PFSK-1 (cell line): Measurements from ENCODE around the gene FAH.

ENCODE experiments used
- FOXP2 ChIP-seq: optimal IDR thresholded peaks from 2 replicates; pipeline ENCODE3; 2011; ENCODE audit warnings: borderline replicate concordance, control low read depth, inconsistent platforms; ENCODE audit not compliant: insufficient read depth; ENCODE audit errors: extremely low read length, extremely low read depth
- POLR2AphosphoS5 ChIP-seq: IDR thresholded peaks from 2 replicates; pipeline ENCODE4 v1.6.1; 2012; ENCODE audit warnings: low read depth, mild to moderate bottlenecking, control low read depth, low read length, moderate library complexity
- SIN3A ChIP-seq: IDR thresholded peaks from 2 replicates; pipeline ENCODE4 v1.6.1; 2012; ENCODE audit warnings: mild to moderate bottlenecking, low read length, moderate library complexity, borderline replicate concordance; ENCODE audit not compliant: insufficient read depth
- TAF1 ChIP-seq: IDR thresholded peaks from 2 replicates; pipeline ENCODE4 v1.6.1; 2012; ENCODE audit warnings: low read length, control low read depth, borderline replicate concordance; ENCODE audit not compliant: insufficient read depth
- TF ChIP-seq, protein P1 (sequence below), 2 experiments: IDR thresholded peaks; 2 replicates each; pipeline versions ENCODE4 v1.6.1 to v1.8.0; 2011 to 2012; ENCODE audit warnings: low read depth in 2 of 2, low read length in 2 of 2, control low read depth in 1 of 2, inconsistent platforms in 1 of 2, mild to moderate bottlenecking in 1 of 2, moderate library complexity in 1 of 2; ENCODE audit not compliant: insufficient read depth in 1 of 2

FAH gene

GRCh38 chr15:80201256-80202015, 48.6 kb downstream of the FAH start:
- TF ChIP-seq SIN3A (no peak), POLR2AphosphoS5 (no peak), TAF1 (no peak), FOXP2 (no peak)
- TF ChIP-seq, protein P1, sequence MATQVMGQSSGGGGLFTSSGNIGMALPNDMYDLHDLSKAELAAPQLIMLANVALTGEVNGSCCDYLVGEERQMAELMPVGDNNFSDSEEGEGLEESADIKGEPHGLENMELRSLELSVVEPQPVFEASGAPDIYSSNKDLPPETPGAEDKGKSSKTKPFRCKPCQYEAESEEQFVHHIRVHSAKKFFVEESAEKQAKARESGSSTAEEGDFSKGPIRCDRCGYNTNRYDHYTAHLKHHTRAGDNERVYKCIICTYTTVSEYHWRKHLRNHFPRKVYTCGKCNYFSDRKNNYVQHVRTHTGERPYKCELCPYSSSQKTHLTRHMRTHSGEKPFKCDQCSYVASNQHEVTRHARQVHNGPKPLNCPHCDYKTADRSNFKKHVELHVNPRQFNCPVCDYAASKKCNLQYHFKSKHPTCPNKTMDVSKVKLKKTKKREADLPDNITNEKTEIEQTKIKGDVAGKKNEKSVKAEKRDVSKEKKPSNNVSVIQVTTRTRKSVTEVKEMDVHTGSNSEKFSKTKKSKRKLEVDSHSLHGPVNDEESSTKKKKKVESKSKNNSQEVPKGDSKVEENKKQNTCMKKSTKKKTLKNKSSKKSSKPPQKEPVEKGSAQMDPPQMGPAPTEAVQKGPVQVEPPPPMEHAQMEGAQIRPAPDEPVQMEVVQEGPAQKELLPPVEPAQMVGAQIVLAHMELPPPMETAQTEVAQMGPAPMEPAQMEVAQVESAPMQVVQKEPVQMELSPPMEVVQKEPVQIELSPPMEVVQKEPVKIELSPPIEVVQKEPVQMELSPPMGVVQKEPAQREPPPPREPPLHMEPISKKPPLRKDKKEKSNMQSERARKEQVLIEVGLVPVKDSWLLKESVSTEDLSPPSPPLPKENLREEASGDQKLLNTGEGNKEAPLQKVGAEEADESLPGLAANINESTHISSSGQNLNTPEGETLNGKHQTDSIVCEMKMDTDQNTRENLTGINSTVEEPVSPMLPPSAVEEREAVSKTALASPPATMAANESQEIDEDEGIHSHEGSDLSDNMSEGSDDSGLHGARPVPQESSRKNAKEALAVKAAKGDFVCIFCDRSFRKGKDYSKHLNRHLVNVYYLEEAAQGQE (IDR thresholded peaks at IDR 0.05; ENCODE audit: insufficient read depth in 1 of 2, low read depth in 2 of 2, low read length in 2 of 2): no peak

DNA sequence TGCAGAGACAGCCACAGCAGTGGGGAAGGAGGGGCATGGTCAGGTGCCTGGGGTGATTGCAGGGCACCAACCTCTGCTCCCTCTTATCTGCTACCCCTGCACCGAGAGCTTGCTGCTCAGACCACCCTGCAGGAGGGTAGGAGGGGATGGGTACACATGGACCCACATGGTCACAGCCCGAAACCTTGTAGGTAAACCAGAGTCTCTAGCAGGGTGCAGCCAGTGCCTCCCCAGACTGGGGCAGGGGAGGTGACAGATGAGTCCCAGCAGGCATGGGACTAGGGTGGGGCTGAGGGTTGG, 49.2 kb downstream of the FAH start:
- TF ChIP-seq TAF1 (no peak), POLR2AphosphoS5 (no peak), SIN3A (no peak), FOXP2 (no peak)
- TF ChIP-seq, protein P1 (IDR thresholded peaks at IDR 0.05; ENCODE audit: insufficient read depth in 1 of 2, low read depth in 2 of 2, low read length in 2 of 2): no peak

DNA sequence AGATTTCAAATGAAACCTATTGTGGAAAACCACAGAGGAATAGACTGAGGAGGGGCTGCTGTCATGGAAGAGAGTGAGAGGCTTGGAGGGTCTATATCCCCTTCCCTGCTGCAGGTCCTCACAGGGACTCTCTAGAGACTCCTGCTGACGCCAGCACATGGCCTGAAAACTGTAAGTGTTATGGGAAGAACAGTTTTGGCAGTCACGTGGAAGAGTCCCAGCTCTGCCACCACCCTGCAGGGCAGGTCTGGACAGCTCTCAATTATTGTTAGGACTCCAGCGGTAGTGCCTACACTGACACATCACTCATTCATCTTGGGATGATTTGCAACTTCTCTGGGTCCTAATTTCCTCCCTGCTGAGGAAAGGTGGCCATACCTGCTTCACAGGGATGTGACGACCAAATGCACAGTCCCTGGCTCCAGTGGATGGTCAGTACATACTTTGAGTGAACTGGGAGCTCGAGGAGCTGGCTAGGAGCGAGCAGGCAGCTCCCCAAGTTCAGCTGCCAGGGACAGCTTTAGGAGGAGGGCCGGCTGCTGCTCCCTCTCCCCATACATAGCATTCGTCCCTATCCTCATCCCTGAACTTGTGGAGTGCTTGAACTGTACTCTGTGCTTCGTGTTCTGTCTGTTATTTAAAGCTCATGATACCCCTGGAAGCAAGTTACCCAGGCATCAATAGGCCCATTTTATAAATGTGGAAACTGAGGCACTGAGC, 50.0 kb downstream of the FAH start:
- no peak for TF ChIP-seq FOXP2
- TF ChIP-seq SIN3A: no peak
- no peak for TF ChIP-seq POLR2AphosphoS5

DNA sequence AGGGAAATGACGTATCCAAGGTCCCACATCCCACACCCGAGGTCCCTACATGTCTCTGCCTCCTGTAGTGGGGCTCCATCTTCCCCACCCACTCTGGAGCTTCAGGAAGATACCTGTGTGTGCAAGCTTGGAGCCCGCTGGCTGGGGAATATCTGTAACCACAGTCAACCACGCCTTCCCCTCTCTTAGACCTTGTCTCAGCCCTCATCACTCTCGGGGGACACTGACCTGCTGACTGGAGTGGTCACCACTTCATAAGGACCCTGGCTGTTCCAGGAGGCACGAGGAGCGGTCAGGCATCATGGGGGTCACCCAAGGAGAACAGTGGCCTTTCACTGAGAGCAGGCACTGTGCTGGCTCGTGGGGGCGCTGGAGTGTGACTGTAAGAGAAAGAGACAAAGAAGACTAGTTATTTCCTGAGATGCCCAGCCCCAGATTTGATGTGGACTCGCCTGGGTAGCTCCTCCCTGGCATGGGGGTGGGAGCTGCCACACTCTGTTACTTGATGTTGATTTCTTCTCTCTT, 50.6 kb downstream of the FAH start:
- TF ChIP-seq TAF1 (no peak), POLR2AphosphoS5 (no peak), FOXP2 (no peak), SIN3A (no peak)
- TF ChIP-seq, protein P1 (IDR thresholded peaks at IDR 0.05; ENCODE audit: insufficient read depth in 1 of 2, low read depth in 2 of 2, low read length in 2 of 2): no peak

DNA sequence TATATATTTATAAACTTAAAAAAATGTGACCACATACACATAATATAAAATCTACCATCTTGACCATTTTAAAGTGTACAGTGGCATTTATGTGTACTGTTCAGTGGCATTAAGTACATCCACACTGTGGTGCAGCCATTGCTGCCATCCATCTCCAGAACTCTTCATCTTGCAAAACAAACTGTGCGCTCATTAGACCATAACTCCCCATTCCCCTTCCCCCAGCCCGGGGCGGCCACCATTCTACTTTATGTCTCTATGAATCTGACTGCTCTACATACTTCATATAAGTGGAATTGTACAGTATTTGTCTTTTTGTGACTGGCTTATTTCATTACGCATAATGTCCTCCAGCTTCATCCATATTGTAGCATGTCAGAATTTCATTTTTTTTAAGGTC, 51.4 kb downstream of the FAH start:
- TF ChIP-seq FOXP2 (no peak), POLR2AphosphoS5 (no peak), TAF1 (no peak), SIN3A (no peak)
- TF ChIP-seq, protein P1 (IDR thresholded peaks at IDR 0.05; ENCODE audit: insufficient read depth in 1 of 2, low read depth in 2 of 2, low read length in 2 of 2): no peak
